HEK293 (cell line): ENCODE results near the gene BMP10.

ENCODE experiments used
- CTCF ChIA-PET: fragments of 350-600 bp; formaldehyde crosslinking; extraction: SDS; loops from one replicate; lab custom pipeline; 2021; ENCODE audit warnings: antibody characterized with exemption; lab: Yijun Ruan, JAX
- POLR2A ChIA-PET: fragments of 300-600 bp; formaldehyde crosslinking; extraction: SDS; loops from one replicate; lab custom pipeline; 2020; ENCODE audit warnings: antibody characterized with exemption, inconsistent platforms; lab: Yijun Ruan, JAX
- H3K27ac ChIP-seq: fragments of 200-500 bp; sonication (Bioruptor generic); 2 replicates; pipeline ENCODE4 v1.5.1; 2014; ENCODE audit warnings: low read depth, low read length, control low read depth, inconsistent platforms; ENCODE audit errors: extremely low read depth
- H3K36me3 ChIP-seq, 2 experiments: fragments of 200-500 bp in 1 of 2; sonication (Bioruptor generic) in 1 of 2; 1 replicate in 1 of 2; 2 replicates in 1 of 2; pipeline ENCODE4 v1.5.1; 2014 to 2017; ENCODE audit warnings: inconsistent platforms in 2 of 2, low read length in 2 of 2; ENCODE audit not compliant: control insufficient read depth in 2 of 2, insufficient read depth in 1 of 2
- H3K4me1 ChIP-seq: fragments of 200-500 bp; sonication (Bioruptor generic); 2 replicates; pipeline ENCODE4 v1.5.1; 2014; ENCODE audit warnings: mild to moderate bottlenecking, low read length, inconsistent platforms; ENCODE audit not compliant: control insufficient read depth, insufficient read depth
- H3K4me3 ChIP-seq: 2 replicates; pipeline ENCODE4 v1.5.1; 2011; ENCODE audit warnings: low read depth, mild to moderate bottlenecking, control low read depth, low read length, moderate library complexity
- H3K9me3 ChIP-seq: fragments of 200-500 bp; sonication (Bioruptor generic); 2 replicates; pipeline ENCODE4 v1.5.1; 2014; ENCODE audit warnings: low read depth, low read length, inconsistent platforms; ENCODE audit not compliant: control insufficient read depth, insufficient read depth
- GFI1B ChIP-seq: fragments of 450-650 bp; formaldehyde crosslinking; IDR thresholded peaks from 2 replicates; pipeline ENCODE4 v1.5.1; 2016; ENCODE audit warnings: missing biosample characterization, missing genetic modification characterization
- GLI4 ChIP-seq: fragments of 450-650 bp; formaldehyde crosslinking; IDR thresholded peaks from 2 replicates; pipeline ENCODE4 v1.5.1; 2016; ENCODE audit warnings: missing biosample characterization, missing genetic modification characterization
- HIC1 ChIP-seq: fragments of 450-650 bp; formaldehyde crosslinking; IDR thresholded peaks from 2 replicates; pipeline ENCODE4 v1.5.1; 2016; ENCODE audit warnings: missing biosample characterization, missing genetic modification characterization
- MEIS1 ChIP-seq: sonication (generic); formaldehyde crosslinking; IDR thresholded peaks from 2 replicates; pipeline ENCODE4 v1.8.1; 2022; ENCODE audit warnings: missing genetic modification reagents, mild to moderate bottlenecking, borderline replicate concordance
- OSR2 ChIP-seq: fragments of 450-650 bp; formaldehyde crosslinking; IDR thresholded peaks from 2 replicates; pipeline ENCODE4 v1.5.1; 2016; ENCODE audit warnings: missing biosample characterization, missing genetic modification characterization
- SETDB1 ChIP-seq: IDR thresholded peaks from one replicate; pipeline ENCODE4 v1.6.1; 2017; ENCODE audit warnings: mild to moderate bottlenecking, low read length, moderate library complexity, mixed read lengths; ENCODE audit not compliant: insufficient read length
- ZFP69B ChIP-seq: fragments of 450-650 bp; formaldehyde crosslinking; IDR thresholded peaks from 2 replicates; pipeline ENCODE4 v1.5.1; 2016; ENCODE audit warnings: missing biosample characterization, missing genetic modification characterization
- ZNF10 ChIP-seq: fragments of 450-650 bp; formaldehyde crosslinking; IDR thresholded peaks from 2 replicates; pipeline ENCODE4 v1.5.1; 2017; ENCODE audit warnings: missing biosample characterization, missing genetic modification characterization
- ZNF138 ChIP-seq: fragments of 450-650 bp; formaldehyde crosslinking; IDR thresholded peaks from 2 replicates; pipeline ENCODE4 v1.5.1; 2016; ENCODE audit warnings: missing biosample characterization, missing genetic modification characterization, borderline replicate concordance
- ZNF433 ChIP-seq: fragments of 450-650 bp; formaldehyde crosslinking; IDR thresholded peaks from 2 replicates; pipeline ENCODE4 v1.5.1; 2016; ENCODE audit warnings: missing biosample characterization, missing genetic modification characterization, low read depth
- ZNF514 ChIP-seq: fragments of 450-650 bp; formaldehyde crosslinking; IDR thresholded peaks from 2 replicates; pipeline ENCODE4 v1.5.1; 2016; ENCODE audit warnings: missing biosample characterization, missing genetic modification characterization
- ZNF610 ChIP-seq: fragments of 450-650 bp; formaldehyde crosslinking; IDR thresholded peaks from 2 replicates; pipeline ENCODE4 v1.5.1; 2016; ENCODE audit warnings: missing biosample characterization, missing genetic modification characterization, borderline replicate concordance
- ZNF701 ChIP-seq: fragments of 450-650 bp; formaldehyde crosslinking; IDR thresholded peaks from 2 replicates; pipeline ENCODE4 v1.5.1; 2016; ENCODE audit warnings: missing biosample characterization, missing genetic modification characterization
- ZNF777 ChIP-seq: fragments of 450-650 bp; formaldehyde crosslinking; IDR thresholded peaks from 2 replicates; pipeline ENCODE4 v1.5.1; 2017; ENCODE audit warnings: missing biosample characterization, missing genetic modification characterization, borderline replicate concordance
- TF ChIP-seq, protein P1 (sequence below): fragments of 450-650 bp; formaldehyde crosslinking; IDR thresholded peaks from 2 replicates; pipeline ENCODE4 v1.5.1; 2016; ENCODE audit warnings: missing biosample characterization, missing genetic modification characterization, low read depth
- TF ChIP-seq, protein P2 (sequence below): fragments of 450-650 bp; formaldehyde crosslinking; IDR thresholded peaks from 2 replicates; pipeline ENCODE4 v1.5.0; 2017; ENCODE audit warnings: missing biosample characterization, missing genetic modification characterization, borderline replicate concordance
- TF ChIP-seq, protein P3 (sequence below): fragments of 450-650 bp; formaldehyde crosslinking; IDR thresholded peaks from 2 replicates; pipeline ENCODE4 v1.5.1; 2016; ENCODE audit warnings: missing biosample characterization, missing genetic modification characterization

The BMP10 gene

GRCh38 chr2:68850524-68850923, 20.7 kb downstream of the BMP10 start:
- no peaks in the 10 kb centered on the region for H3K36me3 ChIP-seq
- H3K4me3 ChIP-seq, result no peak overlapping the region
- ChIA-PET CTCF (interaction anchor here (0.9 to 1.1 kb wide), 2 partner anchors 13 to 14 kb away, joined by 5 read pairs; no protein-coding TSS in a partner anchor), POLR2A (no interaction called here)
- H3K4me1 ChIP-seq, result no peaks in the 10 kb centered on the region
- TF ChIP-seq ZNF514 (tag by site-specific recombination), result no peak
- TF ChIP-seq, protein P1, sequence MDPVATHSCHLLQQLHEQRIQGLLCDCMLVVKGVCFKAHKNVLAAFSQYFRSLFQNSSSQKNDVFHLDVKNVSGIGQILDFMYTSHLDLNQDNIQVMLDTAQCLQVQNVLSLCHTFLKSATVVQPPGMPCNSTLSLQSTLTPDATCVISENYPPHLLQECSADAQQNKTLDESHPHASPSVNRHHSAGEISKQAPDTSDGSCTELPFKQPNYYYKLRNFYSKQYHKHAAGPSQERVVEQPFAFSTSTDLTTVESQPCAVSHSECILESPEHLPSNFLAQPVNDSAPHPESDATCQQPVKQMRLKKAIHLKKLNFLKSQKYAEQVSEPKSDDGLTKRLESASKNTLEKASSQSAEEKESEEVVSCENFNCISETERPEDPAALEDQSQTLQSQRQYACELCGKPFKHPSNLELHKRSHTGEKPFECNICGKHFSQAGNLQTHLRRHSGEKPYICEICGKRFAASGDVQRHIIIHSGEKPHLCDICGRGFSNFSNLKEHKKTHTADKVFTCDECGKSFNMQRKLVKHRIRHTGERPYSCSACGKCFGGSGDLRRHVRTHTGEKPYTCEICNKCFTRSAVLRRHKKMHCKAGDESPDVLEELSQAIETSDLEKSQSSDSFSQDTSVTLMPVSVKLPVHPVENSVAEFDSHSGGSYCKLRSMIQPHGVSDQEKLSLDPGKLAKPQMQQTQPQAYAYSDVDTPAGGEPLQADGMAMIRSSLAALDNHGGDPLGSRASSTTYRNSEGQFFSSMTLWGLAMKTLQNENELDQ, result no peak
- TF ChIP-seq ZNF433 (tag by site-specific recombination), result no peak
- TF ChIP-seq HIC1 (tag by site-specific recombination), result no peak
- no peak for TF ChIP-seq GFI1B
- TF ChIP-seq ZNF10, result no peak
- no peak for TF ChIP-seq ZNF610
- TF ChIP-seq, protein P2, sequence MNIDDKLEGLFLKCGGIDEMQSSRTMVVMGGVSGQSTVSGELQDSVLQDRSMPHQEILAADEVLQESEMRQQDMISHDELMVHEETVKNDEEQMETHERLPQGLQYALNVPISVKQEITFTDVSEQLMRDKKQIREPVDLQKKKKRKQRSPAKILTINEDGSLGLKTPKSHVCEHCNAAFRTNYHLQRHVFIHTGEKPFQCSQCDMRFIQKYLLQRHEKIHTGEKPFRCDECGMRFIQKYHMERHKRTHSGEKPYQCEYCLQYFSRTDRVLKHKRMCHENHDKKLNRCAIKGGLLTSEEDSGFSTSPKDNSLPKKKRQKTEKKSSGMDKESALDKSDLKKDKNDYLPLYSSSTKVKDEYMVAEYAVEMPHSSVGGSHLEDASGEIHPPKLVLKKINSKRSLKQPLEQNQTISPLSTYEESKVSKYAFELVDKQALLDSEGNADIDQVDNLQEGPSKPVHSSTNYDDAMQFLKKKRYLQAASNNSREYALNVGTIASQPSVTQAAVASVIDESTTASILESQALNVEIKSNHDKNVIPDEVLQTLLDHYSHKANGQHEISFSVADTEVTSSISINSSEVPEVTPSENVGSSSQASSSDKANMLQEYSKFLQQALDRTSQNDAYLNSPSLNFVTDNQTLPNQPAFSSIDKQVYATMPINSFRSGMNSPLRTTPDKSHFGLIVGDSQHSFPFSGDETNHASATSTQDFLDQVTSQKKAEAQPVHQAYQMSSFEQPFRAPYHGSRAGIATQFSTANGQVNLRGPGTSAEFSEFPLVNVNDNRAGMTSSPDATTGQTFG (tag by site-specific recombination), result no peak
- H3K9me3 ChIP-seq, result no peaks in the 10 kb centered on the region
- no peak overlapping the region for H3K27ac ChIP-seq

- POLR2A ChIA-PET, result interaction anchor here (1.1 kb wide), 1 partner anchor 8 kb away, joined by 3 read pairs; no protein-coding TSS in a partner anchor
- H3K9me3 ChIP-seq, result no peaks in the 10 kb centered on the region
- no peak overlapping the region for H3K4me3 ChIP-seq
- no peaks in the 10 kb centered on the region for H3K4me1 ChIP-seq
- TF ChIP-seq ZNF138 (tag by site-specific recombination) (no peak), SETDB1 (peak; percentile 55), ZNF777 (tag by site-specific recombination) (no peak), ZNF433 (tag by site-specific recombination) (no peak), GLI4 (tag by site-specific recombination) (no peak), MEIS1 (CRISPR knock-in tag) (no peak), ZNF701 (tag by site-specific recombination) (no peak), ZFP69B (tag by site-specific recombination) (no peak), OSR2 (peak; percentile 40; the same call in 1 of the 2 replicates)
- TF ChIP-seq, protein P3, sequence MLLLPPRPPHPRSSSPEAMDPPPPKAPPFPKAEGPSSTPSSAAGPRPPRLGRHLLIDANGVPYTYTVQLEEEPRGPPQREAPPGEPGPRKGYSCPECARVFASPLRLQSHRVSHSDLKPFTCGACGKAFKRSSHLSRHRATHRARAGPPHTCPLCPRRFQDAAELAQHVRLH (tag by site-specific recombination), result no peak
- CTCF ChIA-PET, result interaction anchor here (0.9 to 1.3 kb wide), 5 partner anchors 10 to 98 kb away, joined by 3 to 6 read pairs (median 5); no protein-coding TSS in a partner anchor
- H3K36me3 ChIP-seq, result no peaks in the 10 kb centered on the region
- H3K27ac ChIP-seq, result no peak overlapping the region
Observed at GRCh38 chr2:68849579-68850030, 21.6 kb downstream of the BMP10 start.
